ENCODE measurements around the gene TRMT1. TPM values are rescaled to one million over a fixed set of nuclear protein-coding genes. Genes with fewer than 3 reads are reported as not detected.

The TRMT1 gene
- total RNA-seq, 1 donor from 2014 or later, result 153 TPM

DNA sequence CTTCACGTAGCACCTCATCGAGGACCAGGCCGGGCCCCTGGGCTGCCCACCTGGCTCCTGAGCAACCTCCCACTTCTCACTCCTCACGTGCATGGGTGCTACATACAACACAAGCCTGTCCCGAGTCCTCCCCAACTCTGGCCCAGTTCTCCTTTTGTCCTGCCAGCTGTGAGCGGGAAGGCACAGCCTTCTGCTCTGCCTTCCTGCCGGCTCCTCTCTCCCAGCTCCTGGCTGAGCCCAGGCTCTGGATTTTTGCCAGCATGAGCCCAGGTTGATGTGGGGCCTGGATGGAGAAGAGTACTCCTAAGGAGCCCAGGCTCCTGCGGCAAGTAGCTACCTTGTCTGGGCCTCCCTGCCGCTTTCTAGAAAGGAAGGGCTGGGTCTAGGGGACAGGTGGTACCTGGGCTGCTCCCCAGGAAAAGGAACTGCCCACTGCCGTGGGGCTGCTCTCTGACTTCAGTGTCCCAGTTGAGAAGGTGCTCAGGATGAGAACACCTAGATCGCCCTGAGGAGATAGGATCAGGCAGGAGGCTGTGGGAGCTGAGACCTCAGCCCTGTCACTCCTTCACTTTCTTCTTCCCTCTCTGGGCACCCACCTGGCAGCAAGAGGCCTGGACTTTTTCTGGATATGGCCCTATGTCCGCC lies 37.5 kb downstream of the TRMT1 start:
- peak overlapping the region; percentile 25 for H3K27ac Mint-ChIP-seq
- DNase-seq, result no peak
- no peak overlapping the region for H3K4me3 Mint-ChIP-seq
- no peaks in the 10 kb centered on the region for H3K27me3 Mint-ChIP-seq
- H3K9me3 Mint-ChIP-seq, result no peaks in the 10 kb centered on the region
- no peaks in the 10 kb centered on the region for H3K4me1 Mint-ChIP-seq
- H3K36me3 Mint-ChIP-seq (ENCODE audit: low read depth), result no peaks in the 10 kb centered on the region
- intact Hi-C loops (cut with micrococcal nuclease), result no loop called here

DNA sequence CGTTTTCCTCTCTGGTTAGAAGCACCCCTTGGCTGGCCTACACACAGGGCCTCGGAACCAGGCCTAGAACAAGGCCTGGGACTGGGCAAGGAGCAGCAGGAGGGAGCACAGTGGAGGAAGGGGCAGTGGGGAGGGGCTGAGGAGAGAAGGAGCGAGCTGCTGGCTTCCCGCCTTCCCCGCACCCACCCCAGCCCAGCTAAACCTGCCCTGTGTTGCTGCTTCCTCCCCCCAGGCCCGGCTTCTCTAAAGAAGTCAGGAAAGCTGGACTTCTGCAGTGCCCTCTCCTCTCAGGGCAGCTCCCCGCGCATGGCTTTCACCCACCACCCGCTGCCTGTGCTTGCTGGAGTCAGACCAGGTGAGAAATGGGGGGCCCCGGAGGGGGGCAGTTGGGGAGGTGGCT lies 38.2 kb downstream of the TRMT1 start:
- no peak for DNase-seq
- Mint-ChIP-seq H3K9me3 (no peaks in the 10 kb centered on the region), H3K27ac (no peak overlapping the region), H3K4me1 (no peaks in the 10 kb centered on the region), H3K36me3 (ENCODE audit: low read depth) (no peaks in the 10 kb centered on the region), H3K4me3 (no peak overlapping the region), H3K27me3 (no peaks in the 10 kb centered on the region)
- intact Hi-C loops (cut with micrococcal nuclease), result no loop called here

DNA sequence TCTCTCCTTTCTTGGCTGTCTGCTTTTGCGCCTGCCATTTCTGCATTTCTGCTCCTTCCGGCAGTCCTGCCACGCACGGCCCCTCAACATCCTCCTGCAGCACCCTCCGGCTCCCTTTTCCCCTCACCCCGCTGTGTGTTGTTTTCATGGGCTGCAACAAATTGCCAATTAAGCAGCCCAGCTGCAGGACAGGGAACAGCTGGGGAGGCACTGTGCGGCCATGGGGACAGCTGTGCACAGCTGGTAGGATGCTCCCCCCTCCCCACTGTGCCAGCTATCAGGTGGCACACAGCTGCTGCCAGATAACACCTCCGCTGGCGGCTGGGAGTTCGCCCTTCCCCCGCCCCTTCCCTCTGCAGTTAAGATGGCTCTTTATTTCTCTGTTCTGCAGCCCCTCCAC lies 39.3 kb downstream of the TRMT1 start:
- H3K4me1 Mint-ChIP-seq, result no peaks in the 10 kb centered on the region
- intact Hi-C loops (cut with micrococcal nuclease), result no loop called here
- H3K36me3 Mint-ChIP-seq (ENCODE audit: low read depth), result no peaks in the 10 kb centered on the region
- no peaks in the 10 kb centered on the region for H3K9me3 Mint-ChIP-seq
- H3K4me3 Mint-ChIP-seq, result no peak overlapping the region
- DNase-seq, result no peak
- H3K27ac Mint-ChIP-seq, result no peak overlapping the region
- no peaks in the 10 kb centered on the region for H3K27me3 Mint-ChIP-seq

DNA sequence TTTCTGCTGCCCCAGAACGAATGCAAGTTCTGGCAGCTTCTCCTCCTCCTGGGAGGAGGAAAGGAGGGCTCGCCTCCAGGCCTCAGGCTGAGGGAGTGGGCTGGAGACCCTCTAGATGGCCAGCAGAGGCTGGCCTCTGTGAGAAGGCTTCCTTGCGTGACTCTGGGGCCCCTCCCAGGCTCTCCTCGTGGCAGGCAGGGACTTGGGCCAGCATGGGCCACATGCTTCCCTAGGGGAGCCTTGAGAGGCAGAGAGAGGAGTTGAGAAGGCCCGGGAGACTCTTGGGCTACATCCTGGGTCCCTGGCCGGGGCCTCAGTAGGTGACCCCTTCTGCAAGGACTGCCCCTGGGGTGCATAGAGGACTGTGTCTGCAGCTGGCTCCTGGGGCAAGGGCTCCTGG lies 39.8 kb downstream of the TRMT1 start:
- H3K27me3 Mint-ChIP-seq, result no peaks in the 10 kb centered on the region
- no peaks in the 10 kb centered on the region for H3K9me3 Mint-ChIP-seq
- intact Hi-C loops (cut with micrococcal nuclease), result no loop called here
- no peaks in the 10 kb centered on the region for H3K36me3 Mint-ChIP-seq (ENCODE audit: low read depth)
- no peak for DNase-seq
- H3K27ac Mint-ChIP-seq, result no peak overlapping the region
- H3K4me3 Mint-ChIP-seq, result no peak overlapping the region
- H3K4me1 Mint-ChIP-seq, result no peaks in the 10 kb centered on the region

DNA sequence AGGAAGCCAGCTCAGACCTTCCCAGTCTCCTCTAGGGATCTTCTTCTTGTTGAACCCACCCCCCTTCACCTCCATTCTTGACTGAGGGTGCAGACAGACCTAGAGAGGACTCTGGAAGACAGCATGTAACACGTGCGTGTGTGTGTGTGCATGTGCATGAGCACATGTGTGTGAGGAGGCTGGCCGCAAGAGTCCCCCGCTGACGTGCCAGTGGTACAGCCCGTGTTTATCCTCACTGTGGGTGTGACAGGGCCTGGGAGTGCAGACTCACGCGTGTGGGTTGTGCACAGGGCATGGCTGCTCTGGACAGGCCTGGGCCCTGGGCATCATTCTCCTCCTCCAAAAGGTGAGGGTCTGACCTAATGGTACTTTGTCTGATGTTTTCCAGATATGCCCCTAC lies 40.2 kb downstream of the TRMT1 start:
- Mint-ChIP-seq H3K27ac (no peak overlapping the region), H3K4me3 (no peak overlapping the region), H3K36me3 (ENCODE audit: low read depth) (no peaks in the 10 kb centered on the region), H3K27me3 (no peaks in the 10 kb centered on the region), H3K4me1 (no peaks in the 10 kb centered on the region), H3K9me3 (no peaks in the 10 kb centered on the region)
- DNase-seq, result no peak
- intact Hi-C loops (cut with micrococcal nuclease), result no loop called here

DNA sequence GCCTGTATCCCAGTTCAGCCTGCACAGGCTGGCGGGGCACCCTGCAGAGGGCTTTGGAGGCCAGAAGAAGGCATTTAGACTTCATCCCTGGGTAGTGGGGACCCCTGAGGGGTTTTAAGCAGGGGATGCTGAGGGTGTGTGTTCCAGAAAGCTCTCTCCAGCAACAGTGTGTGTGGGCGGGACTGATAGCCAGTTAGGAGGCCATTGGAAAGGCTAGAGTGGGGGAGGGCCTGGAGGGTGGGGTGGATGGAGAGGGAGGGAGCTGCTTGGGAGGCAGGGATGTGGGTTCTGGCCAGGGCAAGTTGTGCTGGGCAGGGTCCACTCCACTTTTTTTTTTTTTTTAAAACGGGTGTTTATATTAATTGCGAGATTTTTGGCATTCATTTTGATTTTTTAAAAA lies 42.2 kb downstream of the TRMT1 start:
- H3K4me3 Mint-ChIP-seq, result no peak overlapping the region
- H3K36me3 Mint-ChIP-seq (ENCODE audit: low read depth), result no peaks in the 10 kb centered on the region
- DNase-seq, result no peak
- no peak overlapping the region for H3K27ac Mint-ChIP-seq
- intact Hi-C loops (cut with micrococcal nuclease), result no loop called here
- no peaks in the 10 kb centered on the region for H3K27me3 Mint-ChIP-seq
- H3K9me3 Mint-ChIP-seq, result no peaks in the 10 kb centered on the region
- H3K4me1 Mint-ChIP-seq, result no peaks in the 10 kb centered on the region

DNA sequence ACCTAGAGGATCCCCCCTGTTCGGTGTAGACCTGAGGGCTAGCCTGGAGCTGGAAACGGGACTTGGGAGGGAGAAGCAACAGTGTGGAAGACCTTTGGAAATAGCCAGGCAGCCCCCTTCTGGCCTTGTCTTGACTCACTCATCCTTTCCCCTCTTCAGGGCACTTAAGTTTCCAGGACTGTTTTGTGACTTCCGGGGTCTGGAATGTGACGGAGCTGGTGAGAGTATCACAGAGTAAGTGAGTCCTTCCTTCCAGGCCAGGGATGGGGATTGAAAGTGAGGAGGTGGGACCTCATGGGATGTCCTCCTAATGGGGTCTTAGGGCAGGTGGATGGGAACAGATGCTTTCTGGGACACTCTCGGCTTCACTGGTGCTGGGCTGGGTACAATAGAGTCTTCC lies 43.3 kb downstream of the TRMT1 start:
- Mint-ChIP-seq H3K9me3 (no peaks in the 10 kb centered on the region), H3K4me1 (no peaks in the 10 kb centered on the region), H3K27me3 (no peaks in the 10 kb centered on the region), H3K4me3 (no peak overlapping the region), H3K27ac (no peak overlapping the region), H3K36me3 (ENCODE audit: low read depth) (no peaks in the 10 kb centered on the region)
- no peak for DNase-seq
- intact Hi-C loops (cut with micrococcal nuclease), result no loop called here

DNA sequence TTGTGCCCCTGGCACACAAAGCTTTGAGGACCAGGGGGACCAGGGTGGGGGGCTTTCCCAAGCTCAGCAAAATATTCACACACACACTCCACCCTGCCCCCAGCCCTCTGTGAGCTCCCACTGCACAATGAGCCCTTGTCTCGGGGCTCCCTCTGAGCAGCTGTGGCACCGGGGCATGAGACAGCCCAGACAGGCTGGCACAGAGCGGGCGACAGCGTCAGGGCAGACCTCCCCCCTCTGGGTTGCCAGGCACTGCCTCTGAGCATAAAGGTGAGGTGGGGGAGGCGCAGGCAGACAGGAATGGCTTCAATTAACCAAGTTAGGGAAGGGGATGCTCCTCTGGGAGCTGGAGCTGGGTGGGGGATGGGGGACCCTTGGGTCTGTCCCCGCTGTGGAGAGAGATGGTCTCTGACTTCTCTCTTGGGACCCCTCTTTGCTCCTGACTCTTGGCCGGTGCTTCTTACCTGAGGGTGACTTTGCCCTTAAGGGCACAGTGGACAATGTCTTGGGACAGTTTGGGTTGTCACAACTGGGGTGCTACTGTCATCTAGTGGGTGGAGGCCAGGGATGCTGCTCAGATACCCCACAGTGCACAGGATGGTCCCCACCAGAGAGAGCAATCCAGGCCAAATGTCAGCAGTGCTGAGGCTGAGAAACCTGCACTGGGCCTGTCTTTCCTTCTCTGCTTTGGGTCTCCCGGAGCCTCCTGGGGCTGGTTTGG lies 44.2 kb downstream of the TRMT1 start:
- H3K36me3 Mint-ChIP-seq (ENCODE audit: low read depth), result no peaks in the 10 kb centered on the region
- H3K9me3 Mint-ChIP-seq, result no peaks in the 10 kb centered on the region
- H3K4me3 Mint-ChIP-seq, result no peak overlapping the region
- intact Hi-C loops (cut with micrococcal nuclease), result no loop called here
- no peaks in the 10 kb centered on the region for H3K27me3 Mint-ChIP-seq
- H3K27ac Mint-ChIP-seq, result no peak overlapping the region
- DNase-seq, result no peak
- H3K4me1 Mint-ChIP-seq, result no peaks in the 10 kb centered on the region

DNA sequence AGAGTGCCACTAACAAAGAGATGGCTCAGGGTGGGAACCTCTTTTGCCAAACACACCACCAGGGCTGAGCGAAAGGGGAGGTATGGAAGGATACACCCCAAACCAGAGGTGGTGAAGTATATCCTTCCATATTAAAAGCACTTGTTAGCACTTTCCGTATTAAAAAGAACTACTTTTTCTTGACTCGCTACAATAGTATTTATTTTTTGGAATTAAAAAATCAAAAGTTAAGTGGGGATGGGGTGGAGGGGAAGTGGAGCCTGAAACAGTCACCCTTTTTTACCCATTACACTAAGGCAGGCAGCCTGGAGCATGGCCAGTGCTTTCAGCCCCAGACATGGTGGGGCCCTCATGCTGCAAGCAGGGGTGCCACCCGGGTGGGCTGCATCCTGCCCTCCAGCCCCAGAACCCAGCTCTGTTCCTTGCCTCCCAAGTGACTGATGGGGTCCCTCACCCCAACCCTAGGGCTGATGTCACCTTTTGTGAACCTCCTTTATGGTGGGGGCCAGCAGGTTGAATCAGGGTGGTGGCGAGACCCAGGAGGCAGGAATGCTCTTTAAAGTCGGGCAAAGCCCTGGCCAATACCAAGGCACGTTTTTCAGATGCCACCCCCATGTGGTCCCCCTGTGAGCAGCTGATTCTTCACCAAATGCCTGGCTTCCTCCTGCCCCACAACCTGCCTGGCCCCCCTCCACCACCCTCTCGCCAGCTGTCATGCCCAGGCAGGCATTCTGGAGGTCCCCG lies 44.9 kb downstream of the TRMT1 start:
- Mint-ChIP-seq H3K36me3 (ENCODE audit: low read depth) (no peaks in the 10 kb centered on the region), H3K27me3 (no peaks in the 10 kb centered on the region), H3K4me1 (no peaks in the 10 kb centered on the region), H3K9me3 (no peaks in the 10 kb centered on the region), H3K27ac (peak overlapping the region; percentile 34), H3K4me3 (no peak overlapping the region)
- DNase-seq, result no peak
- intact Hi-C loops (cut with micrococcal nuclease), result no loop called here

DNA sequence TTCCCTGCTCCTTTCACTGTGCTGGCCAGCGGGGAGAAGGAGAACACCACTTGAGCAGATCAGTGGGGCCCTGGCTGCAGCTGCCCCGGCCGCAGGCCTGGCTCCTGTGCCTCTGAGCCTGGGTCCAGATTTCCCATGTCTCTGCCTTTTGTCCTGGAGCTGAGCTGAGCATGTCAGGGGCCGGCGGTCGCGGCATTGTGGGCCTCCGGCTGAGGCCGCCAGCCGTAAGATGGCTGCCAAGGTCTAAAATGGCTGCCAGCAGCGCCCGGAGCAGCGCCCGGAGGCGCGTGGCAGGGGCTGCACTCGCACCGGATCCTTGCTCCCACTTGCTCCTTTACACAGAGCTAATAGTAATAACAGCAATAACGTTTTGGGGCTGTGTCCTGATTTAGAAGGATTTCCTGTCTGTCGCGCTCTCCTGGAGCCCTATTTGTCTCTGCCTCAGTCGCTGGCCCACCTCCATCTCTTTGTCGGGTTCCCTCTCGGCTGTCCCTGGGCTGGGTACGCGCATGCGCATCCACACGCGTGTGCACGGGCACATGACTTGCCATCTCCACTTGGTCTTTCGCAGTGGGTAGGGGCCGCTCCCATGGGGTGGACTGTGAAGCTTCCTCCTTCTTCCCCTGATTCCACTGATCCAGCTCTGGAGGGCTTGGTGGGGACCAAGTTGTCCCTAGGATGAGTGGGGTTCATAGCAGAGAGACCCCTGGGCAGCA lies 46.0 kb downstream of the TRMT1 start:
- Mint-ChIP-seq H3K9me3 (no peaks in the 10 kb centered on the region), H3K36me3 (ENCODE audit: low read depth) (no peaks in the 10 kb centered on the region), H3K4me1 (no peaks in the 10 kb centered on the region), H3K4me3 (no peak overlapping the region), H3K27ac (no peak overlapping the region), H3K27me3 (no peaks in the 10 kb centered on the region)
- intact Hi-C loops (cut with micrococcal nuclease), result no loop called here
- no peak for DNase-seq

DNA sequence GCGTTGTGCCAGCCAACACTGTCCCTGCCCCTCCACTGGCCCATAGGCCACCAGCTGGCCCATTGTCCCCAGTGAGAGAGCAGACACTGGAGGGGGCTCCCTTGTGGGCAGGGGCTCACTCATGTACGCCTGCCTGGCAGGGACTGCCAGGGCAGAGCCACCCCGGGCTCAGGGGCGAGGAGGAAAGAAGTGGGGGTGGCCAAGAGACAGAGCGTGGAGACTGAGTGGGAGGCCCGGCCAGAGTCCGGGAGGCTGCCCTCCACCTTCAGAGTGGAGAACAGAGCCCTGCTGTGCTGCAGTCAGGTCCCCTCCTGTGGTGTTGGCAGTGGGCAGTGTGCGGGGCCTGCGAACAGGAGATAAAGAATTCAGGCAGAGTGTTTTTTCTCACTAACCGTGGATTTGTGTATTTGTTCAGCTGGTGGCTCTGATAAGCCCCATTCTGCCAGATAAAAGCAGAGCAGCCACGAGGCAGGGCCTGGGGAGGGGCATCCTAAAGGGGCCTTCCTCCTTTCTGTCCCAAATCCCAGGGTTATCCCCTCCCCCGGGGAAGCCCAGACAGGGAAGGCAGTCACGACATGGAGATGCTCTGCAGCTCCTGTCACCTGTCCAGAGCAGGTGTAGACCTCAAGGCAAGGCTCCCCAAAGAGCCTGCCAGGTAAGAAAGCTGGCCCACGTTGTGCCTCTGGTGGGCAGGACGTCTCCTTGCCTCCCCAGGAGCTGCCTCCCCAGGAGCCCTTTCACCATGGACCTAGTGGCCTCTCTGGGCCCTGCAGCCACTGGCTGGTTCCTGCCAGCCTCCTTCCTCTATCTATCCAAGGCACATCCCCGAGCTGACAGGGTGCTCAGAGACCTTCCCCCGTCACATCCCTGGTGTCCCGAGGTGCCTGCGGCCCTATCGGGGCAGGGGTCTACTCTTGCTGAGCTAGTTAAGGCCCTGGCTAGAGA lies 46.9 kb downstream of the TRMT1 start:
- H3K27me3 Mint-ChIP-seq, result no peaks in the 10 kb centered on the region
- H3K9me3 Mint-ChIP-seq, result no peaks in the 10 kb centered on the region
- no peaks in the 10 kb centered on the region for H3K36me3 Mint-ChIP-seq (ENCODE audit: low read depth)
- no peak overlapping the region for H3K27ac Mint-ChIP-seq
- H3K4me3 Mint-ChIP-seq, result no peak overlapping the region
- intact Hi-C loops (cut with micrococcal nuclease), result no loop called here
- H3K4me1 Mint-ChIP-seq, result no peaks in the 10 kb centered on the region
- DNase-seq, result no peak

DNA sequence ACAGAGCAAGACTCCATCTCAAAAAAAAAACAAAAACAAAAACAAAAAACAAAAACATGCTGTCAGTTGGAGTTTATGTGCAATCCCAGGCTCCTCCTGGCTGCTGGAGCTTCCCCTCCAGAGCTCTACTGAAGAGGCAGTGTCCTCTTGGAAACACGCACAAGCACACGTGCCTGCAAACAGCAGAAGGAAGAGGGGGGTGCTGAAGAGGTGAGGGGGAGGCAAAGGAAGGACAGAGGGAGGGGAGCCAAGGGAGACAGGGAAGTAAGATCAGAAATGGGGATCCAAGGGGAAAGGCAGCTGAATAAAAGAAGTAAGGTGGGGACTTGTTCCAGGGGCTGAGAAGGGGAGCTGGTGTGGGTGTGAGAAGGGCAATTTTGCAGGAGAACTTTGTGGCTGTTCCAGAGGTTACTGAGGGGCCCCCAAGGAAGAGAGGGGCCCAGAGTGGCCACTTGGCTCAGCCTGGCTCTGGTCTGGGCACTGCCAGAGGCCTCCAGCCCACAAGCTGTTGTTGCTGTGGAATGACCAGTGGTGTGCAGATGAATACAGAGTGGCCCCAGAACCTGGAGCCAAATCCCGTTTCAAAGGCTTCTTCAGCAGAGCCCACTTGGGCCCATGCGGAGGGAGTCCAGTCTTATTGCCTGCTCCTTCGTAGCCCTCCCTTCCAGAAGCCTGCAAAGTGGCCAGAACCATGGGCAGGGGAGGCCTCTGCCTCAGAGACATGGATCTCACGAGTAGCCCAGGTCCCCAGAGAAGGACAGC lies 48.3 kb downstream of the TRMT1 start:
- Mint-ChIP-seq H3K4me3 (no peak overlapping the region), H3K36me3 (ENCODE audit: low read depth) (no peaks in the 10 kb centered on the region), H3K27ac (no peak overlapping the region), H3K9me3 (no peaks in the 10 kb centered on the region), H3K27me3 (peaks cover 5% of the 10 kb centered on the region), H3K4me1 (no peaks in the 10 kb centered on the region)
- intact Hi-C loops (cut with micrococcal nuclease), result no loop called here
- no peak for DNase-seq

Measured in activated CD4-positive, alpha-beta T cell treated with anti-CD3 and anti-CD28 coated beads, Interleukin-2, amount 10 ng/mL, durations not matched to agents 24 days and 14 days (primary cell).